Stimulated activated naive CD4-positive, alpha-beta T cell treated with Interleukin-2 at 50 U/mL for 16 hours (primary cell): ENCODE results near the gene TSPAN11.
"Not testable (repeated sequence)": the region's sequence is repeated elsewhere in the genome, so short reads cannot be mapped to it uniquely, and the experiment has no call there.

Experiments
- DNase-seq: peaks from one replicate; lab custom pipeline; 2025; lab: John Stamatoyannopoulos, UW

The TSPAN11 gene

GRCh38 chr12:31002999-31003398 lies 76.5 kb downstream of the TSPAN11 start:
- DNase-seq = no peak

- DNase-seq = no peak
Observed at GRCh38 chr12:31003861-31004640, 77.5 kb downstream of the TSPAN11 start.

- no peak for DNase-seq
Observed at GRCh38 chr12:31004666-31005065, 78.1 kb downstream of the TSPAN11 start.

GRCh38 chr12:31005256-31005943 lies 78.9 kb downstream of the TSPAN11 start:
- DNase-seq = no peak

GRCh38 chr12:31005944-31006361 lies 79.4 kb downstream of the TSPAN11 start:
- DNase-seq = no peak

- DNase-seq = no peak
Observed at GRCh38 chr12:31006416-31007152, 80.0 kb downstream of the TSPAN11 start.

GRCh38 chr12:31007153-31007495 lies 80.6 kb downstream of the TSPAN11 start:
- no peak for DNase-seq

- no peak for DNase-seq
Observed at GRCh38 chr12:31007636-31008175, 81.2 kb downstream of the TSPAN11 start.

GRCh38 chr12:31008241-31008761 lies 81.8 kb downstream of the TSPAN11 start:
- DNase-seq = no peak

GRCh38 chr12:31008961-31009840 lies 82.7 kb downstream of the TSPAN11 start:
- no peak for DNase-seq

- no peak for DNase-seq
Observed at GRCh38 chr12:31009976-31010375, 83.4 kb downstream of the TSPAN11 start.

GRCh38 chr12:31011336-31011735 lies 84.8 kb downstream of the TSPAN11 start:
- DNase-seq = no peak

GRCh38 chr12:31011746-31012566 lies 85.4 kb downstream of the TSPAN11 start:
- no peak for DNase-seq

GRCh38 chr12:31012567-31012891 lies 86.0 kb downstream of the TSPAN11 start:
- DNase-seq = not testable (repeated sequence)

GRCh38 chr12:31015215-31015614 lies 88.7 kb downstream of the TSPAN11 start:
- DNase-seq = no peak

GRCh38 chr12:31016057-31016456 lies 89.5 kb downstream of the TSPAN11 start:
- DNase-seq = no peak

- no peak for DNase-seq
Observed at GRCh38 chr12:31017535-31017934, 91.0 kb downstream of the TSPAN11 start.

GRCh38 chr12:31018106-31018789 lies 91.7 kb downstream of the TSPAN11 start:
- no peak for DNase-seq

- no peak for DNase-seq
Observed at GRCh38 chr12:31018790-31019505, 92.4 kb downstream of the TSPAN11 start.
